Erythroblast (primary cell): Measurements from ENCODE around the gene DHFR.

Experiments used
- DNase-seq, 2 experiments: peaks; one replicate each; lab custom pipeline; 2025; lab: John Stamatoyannopoulos, UW
- GATA1 ChIP-seq: IDR thresholded peaks from 2 replicates; pipeline ENCODE4 v1.6.1; 2011; ENCODE audit warnings: low read depth, mild to moderate bottlenecking, control low read depth, low read length, moderate library complexity
- POLR2A ChIP-seq: IDR thresholded peaks from 2 replicates; pipeline ENCODE4 v1.6.1; 2011; ENCODE audit warnings: mild to moderate bottlenecking, low read length

DHFR gene

GRCh38 chr5:80654391-80655230, at the start of gene DHFR, which contains the start of gene MSH3:
Gene DHFR, minus strand, starts transcription at chr5:80654983. Its CDS starts 494 bp downstream, at chr5:80654489.
Gene MSH3, plus strand, starts transcription at chr5:80654652. Its CDS starts 76 bp downstream, at chr5:80654728.
- peak; percentile 94 for DNase-seq
- TF ChIP-seq GATA1 (no peak), POLR2A (peak; percentile 81)

GRCh38 chr5:80704221-80704620, 49.4 kb upstream of the DHFR start:
- no peak for TF ChIP-seq POLR2A
- TF ChIP-seq GATA1, result no peak
- DNase-seq, result no peak

GRCh38 chr5:80703747-80704146, 49.0 kb upstream of the DHFR start:
- no peak for DNase-seq
- no peak for TF ChIP-seq GATA1
- TF ChIP-seq POLR2A, result no peak

- no peak for TF ChIP-seq GATA1
- TF ChIP-seq POLR2A, result no peak
- DNase-seq, result no peak
Observed at GRCh38 chr5:80703291-80703690, 48.5 kb upstream of the DHFR start.

GRCh38 chr5:80701597-80701996, 46.8 kb upstream of the DHFR start:
- no peak for TF ChIP-seq POLR2A
- no peak for TF ChIP-seq GATA1
- no peak for DNase-seq

GRCh38 chr5:80698369-80698768, 43.6 kb upstream of the DHFR start:
- TF ChIP-seq GATA1, result no peak
- no peak for DNase-seq

- DNase-seq, result no peak
- TF ChIP-seq POLR2A (no peak), GATA1 (no peak)
Observed at GRCh38 chr5:80697100-80697499, 42.3 kb upstream of the DHFR start.

GRCh38 chr5:80696450-80696849, 41.7 kb upstream of the DHFR start:
- no peak for DNase-seq
- no peak for TF ChIP-seq POLR2A
- no peak for TF ChIP-seq GATA1

- no peak for TF ChIP-seq GATA1
- TF ChIP-seq POLR2A, result no peak
- DNase-seq, result no peak
Observed at GRCh38 chr5:80695666-80696065, 40.9 kb upstream of the DHFR start.

- TF ChIP-seq GATA1, result no peak
- no peak for TF ChIP-seq POLR2A
Observed at GRCh38 chr5:80689627-80690026, 34.8 kb upstream of the DHFR start.

GRCh38 chr5:80688648-80689420, 34.1 kb upstream of the DHFR start:
- TF ChIP-seq GATA1, result no peak
- no peak for TF ChIP-seq POLR2A
- DNase-seq, result no peak

More at GRCh38 chr5:80689627-80690026, 34.8 kb upstream of the DHFR start:
- DNase-seq, result no peak

GRCh38 chr5:80686757-80687156, 32.0 kb upstream of the DHFR start:
- DNase-seq, result peak; percentile 9 to 23
- TF ChIP-seq POLR2A (no peak), GATA1 (no peak)

GRCh38 chr5:80676706-80677105, 21.9 kb upstream of the DHFR start:
- no peak for DNase-seq
- TF ChIP-seq GATA1 (no peak), POLR2A (no peak)
